HFFc6 (cell line): ENCODE results near the gene CFAP20. TPM values are rescaled to one million over a fixed set of nuclear protein-coding genes. Genes with fewer than 3 reads are reported as not detected.
"Not testable (repeated sequence)": the region's sequence is repeated elsewhere in the genome, so short reads cannot be mapped to it uniquely, and the experiment has no call there.

ENCODE experiments used
- DNase-seq: peaks from one replicate; pipeline ENCODE4 v3.0.0-alpha.2; 2018
- H3K27ac Mint-ChIP-seq: 2 replicates; pipeline ENCODE4 v1.8.0; 2020; ENCODE audit warnings: mild to moderate bottlenecking, mixed read lengths
- H3K27me3 Mint-ChIP-seq: 2 replicates; pipeline ENCODE4 v1.8.0; 2021; ENCODE audit warnings: mild to moderate bottlenecking, moderate library complexity, mixed read lengths; ENCODE audit not compliant: insufficient read depth
- H3K36me3 Mint-ChIP-seq: 2 replicates; pipeline ENCODE4 v1.8.0; 2021; ENCODE audit warnings: low read depth, mixed read lengths
- H3K4me1 Mint-ChIP-seq: 2 replicates; pipeline ENCODE4 v1.8.0; 2020; ENCODE audit warnings: low read depth, mixed read lengths
- H3K4me3 Mint-ChIP-seq: 2 replicates; pipeline ENCODE4 v1.8.0; 2020; ENCODE audit warnings: mild to moderate bottlenecking, moderate library complexity, mixed read lengths
- H3K9me3 Mint-ChIP-seq: 2 replicates; pipeline ENCODE4 v1.8.0; 2020; ENCODE audit warnings: mild to moderate bottlenecking, mixed read lengths
- total RNA-seq, 6 experiments: library from RNA; stranded (reverse); fragmentation: NEBNext Ultra II Directional; extraction: Animal tissue kit (Norgen Biotek cat#: 25700); gene quantifications; 2 replicates in 1 of 6; 3 replicates in 5 of 6; pipeline ENCODE4 v1.2.3, GENCODE V29; 2021
- TF ChIP-seq, protein P1 (sequence below): fragments of 200-600 bp; sonication (generic); IDR thresholded peaks from 2 replicates; pipeline ENCODE4 v1.5.0; 2021; ENCODE audit warnings: antibody characterized with exemption, mild to moderate bottlenecking

Gene CFAP20
- total RNA-seq, 6 experiments from 2014 or later = 31.6 to 35.9 (median 34.0) TPM

DNA sequence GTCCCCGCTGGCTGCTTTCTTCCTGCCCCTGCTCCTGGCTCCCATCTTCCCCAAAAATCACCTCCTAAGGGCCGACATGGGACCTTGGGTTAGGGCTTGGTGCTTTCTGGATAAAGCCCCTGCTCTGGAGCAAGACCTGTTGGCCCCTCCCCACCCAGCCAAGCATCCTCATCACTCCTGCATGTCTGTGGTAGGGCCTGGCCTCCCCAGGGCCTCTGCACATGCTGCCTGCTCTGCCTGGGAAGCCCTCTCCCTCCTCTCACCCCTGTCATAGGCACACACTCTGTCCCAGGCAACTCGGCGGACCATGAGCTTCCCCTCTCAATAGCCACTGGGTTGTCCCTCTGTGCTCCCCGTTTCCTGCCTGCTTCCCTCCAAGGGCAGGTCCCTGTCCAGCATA lies 35.2 kb downstream of the CFAP20 start:
- TF ChIP-seq, protein P1, sequence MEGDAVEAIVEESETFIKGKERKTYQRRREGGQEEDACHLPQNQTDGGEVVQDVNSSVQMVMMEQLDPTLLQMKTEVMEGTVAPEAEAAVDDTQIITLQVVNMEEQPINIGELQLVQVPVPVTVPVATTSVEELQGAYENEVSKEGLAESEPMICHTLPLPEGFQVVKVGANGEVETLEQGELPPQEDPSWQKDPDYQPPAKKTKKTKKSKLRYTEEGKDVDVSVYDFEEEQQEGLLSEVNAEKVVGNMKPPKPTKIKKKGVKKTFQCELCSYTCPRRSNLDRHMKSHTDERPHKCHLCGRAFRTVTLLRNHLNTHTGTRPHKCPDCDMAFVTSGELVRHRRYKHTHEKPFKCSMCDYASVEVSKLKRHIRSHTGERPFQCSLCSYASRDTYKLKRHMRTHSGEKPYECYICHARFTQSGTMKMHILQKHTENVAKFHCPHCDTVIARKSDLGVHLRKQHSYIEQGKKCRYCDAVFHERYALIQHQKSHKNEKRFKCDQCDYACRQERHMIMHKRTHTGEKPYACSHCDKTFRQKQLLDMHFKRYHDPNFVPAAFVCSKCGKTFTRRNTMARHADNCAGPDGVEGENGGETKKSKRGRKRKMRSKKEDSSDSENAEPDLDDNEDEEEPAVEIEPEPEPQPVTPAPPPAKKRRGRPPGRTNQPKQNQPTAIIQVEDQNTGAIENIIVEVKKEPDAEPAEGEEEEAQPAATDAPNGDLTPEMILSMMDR = no peak
- peaks cover 13% of the 10 kb centered on the region for H3K4me1 Mint-ChIP-seq
- H3K36me3 Mint-ChIP-seq = no peaks in the 10 kb centered on the region
- no peak for DNase-seq
- H3K27me3 Mint-ChIP-seq = peaks cover 12% of the 10 kb centered on the region
- no peak overlapping the region for H3K4me3 Mint-ChIP-seq
- no peak overlapping the region for H3K27ac Mint-ChIP-seq
- H3K9me3 Mint-ChIP-seq = no peaks in the 10 kb centered on the region

DNA sequence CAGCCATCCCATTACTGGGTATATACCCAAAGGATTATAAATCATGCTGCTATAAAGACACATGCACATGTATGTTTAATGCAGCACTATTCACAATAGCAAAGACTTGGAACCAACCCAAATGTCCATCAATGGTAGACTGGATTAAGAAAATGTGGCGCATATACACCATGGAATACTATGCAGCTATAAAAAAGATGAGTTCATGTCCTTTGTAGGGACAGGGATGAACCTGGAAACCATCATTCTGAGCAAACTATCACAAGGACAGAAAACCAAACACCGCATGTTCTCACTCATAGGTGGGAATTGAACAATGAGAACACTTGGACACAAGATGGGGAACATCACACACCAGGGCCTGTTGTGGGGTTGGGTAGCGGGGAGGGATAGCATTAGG lies 38.8 kb downstream of the CFAP20 start:
- H3K4me3 Mint-ChIP-seq, DNase-seq: not testable (repeated sequence)

DNA sequence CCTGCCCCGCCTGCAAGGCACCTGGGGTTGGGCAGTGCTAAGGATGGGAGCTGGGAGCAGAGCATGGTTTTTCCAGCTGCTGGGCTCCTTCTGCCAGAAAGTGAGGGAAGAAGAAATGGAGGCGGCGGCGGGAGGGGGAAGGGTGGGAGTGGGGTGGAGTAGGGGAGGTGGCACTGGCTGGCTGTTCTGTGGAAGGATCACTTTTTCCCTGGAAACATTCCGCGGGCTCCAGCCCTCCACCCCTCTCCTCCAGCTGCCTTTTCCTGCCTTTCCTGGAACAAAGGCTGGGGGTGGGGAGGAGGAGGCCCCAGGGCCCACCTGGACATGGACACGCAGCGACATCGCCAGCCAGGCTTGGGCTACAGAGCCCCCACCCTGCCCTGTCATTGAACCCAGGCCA lies 41.1 kb downstream of the CFAP20 start:
- Mint-ChIP-seq H3K9me3 (no peaks in the 10 kb centered on the region), H3K27ac (no peak overlapping the region), H3K4me1 (no peaks in the 10 kb centered on the region), H3K27me3 (peaks cover 13% of the 10 kb centered on the region), H3K4me3 (no peak overlapping the region), H3K36me3 (no peaks in the 10 kb centered on the region)
- DNase-seq = no peak
- TF ChIP-seq, protein P1 = no peak

More for the DNA sequence above, 38.8 kb downstream of the CFAP20 start:
- not testable (repeated sequence) for H3K4me1 Mint-ChIP-seq, H3K36me3 Mint-ChIP-seq, H3K27ac Mint-ChIP-seq, H3K9me3 Mint-ChIP-seq
- peaks cover 10% of the 10 kb centered on the region for H3K27me3 Mint-ChIP-seq

DNA sequence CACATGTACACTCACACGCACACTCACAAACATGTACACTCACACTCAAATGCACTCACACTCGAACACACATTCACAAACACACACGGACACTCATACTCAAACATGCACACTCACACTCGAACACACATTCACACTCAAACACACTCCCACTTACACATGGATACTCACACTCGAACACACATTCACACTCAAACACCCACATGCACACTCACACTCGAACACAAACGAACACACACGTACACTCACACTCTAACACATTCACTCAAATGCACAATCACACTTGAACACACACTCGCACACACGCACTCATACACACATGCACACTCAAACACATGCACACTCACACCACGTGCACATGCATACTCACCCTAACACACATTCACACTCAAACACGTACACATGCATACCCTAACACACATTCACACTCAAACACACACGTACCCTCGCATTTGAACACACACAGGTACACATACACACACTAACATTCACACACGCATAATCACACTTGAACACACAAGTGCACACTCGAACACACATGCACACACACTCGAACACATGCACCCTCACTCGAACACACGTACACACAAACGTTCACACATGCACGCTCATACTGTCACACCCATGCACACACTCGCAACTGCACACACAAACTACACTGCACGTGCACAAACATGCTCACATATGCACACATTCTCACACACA lies 41.8 kb downstream of the CFAP20 start:
- Mint-ChIP-seq H3K36me3 (no peaks in the 10 kb centered on the region), H3K4me3 (no peak overlapping the region), H3K27ac (no peak overlapping the region), H3K27me3 (peaks cover 11% of the 10 kb centered on the region), H3K9me3 (no peaks in the 10 kb centered on the region), H3K4me1 (no peaks in the 10 kb centered on the region)
- DNase-seq = no peak
- TF ChIP-seq, protein P1 = no peak

DNA sequence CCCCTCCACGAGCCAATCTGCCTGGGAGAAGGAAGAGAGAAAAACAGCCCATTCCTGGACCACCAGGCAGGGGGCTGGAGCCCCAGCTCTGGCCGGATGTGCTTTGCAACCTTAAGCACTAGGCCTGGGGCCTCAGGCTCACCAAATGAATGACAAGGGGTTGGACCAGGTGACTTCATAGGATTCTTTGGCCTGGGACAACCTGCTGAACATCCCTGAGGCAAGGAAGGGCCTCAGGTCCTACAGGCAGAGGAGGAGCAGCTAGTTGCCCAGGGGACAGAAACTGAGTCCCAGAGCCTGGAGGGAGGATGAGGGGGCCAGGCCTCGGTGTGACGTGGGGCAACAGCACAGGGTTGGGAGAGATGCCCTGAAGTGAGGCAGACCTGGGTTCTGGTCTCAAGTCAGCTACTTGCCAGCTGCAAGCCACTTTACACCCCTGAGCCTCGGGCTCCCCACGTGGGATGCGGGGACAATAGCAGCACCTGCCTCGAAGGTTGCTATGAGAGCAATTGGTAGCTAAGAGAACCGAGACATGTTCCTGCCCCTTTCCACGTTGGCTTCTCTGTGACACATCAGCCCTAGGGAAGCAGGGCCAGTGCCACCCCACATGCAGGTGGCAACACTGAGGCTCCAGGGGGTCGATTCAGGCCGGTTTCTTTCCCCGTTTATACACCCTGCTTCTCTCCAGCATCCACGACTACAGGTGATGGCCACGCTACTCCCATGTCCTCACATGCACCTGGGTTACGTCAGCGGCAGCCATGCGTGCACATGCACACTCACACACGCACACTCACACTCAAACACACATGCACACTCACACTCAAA lies 42.6 kb downstream of the CFAP20 start:
- Mint-ChIP-seq H3K27me3 (peaks cover 13% of the 10 kb centered on the region), H3K9me3 (no peaks in the 10 kb centered on the region), H3K4me1 (no peaks in the 10 kb centered on the region), H3K4me3 (no peak overlapping the region), H3K27ac (no peak overlapping the region), H3K36me3 (no peaks in the 10 kb centered on the region)
- DNase-seq = no peak
- TF ChIP-seq, protein P1 = no peak
